ENCODE results near the gene ARHGAP8.

DNA sequence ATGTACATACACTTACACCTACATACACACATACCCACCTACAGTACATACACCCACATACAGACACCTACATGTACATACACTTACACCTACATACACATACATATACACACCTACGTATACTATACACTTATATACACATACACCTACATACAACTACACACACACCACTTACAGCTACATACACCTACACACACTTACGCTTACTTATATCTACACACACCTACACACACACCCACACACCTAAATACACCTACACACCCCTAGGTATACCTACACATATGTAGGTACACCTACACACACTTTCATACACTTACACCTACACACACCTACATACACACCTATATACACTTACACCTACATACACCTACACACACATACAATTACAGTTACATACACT, 61.0 kb downstream of the ARHGAP8 start:
- TF ChIP-seq FOXP2 (optimal IDR thresholded peaks at IDR 0.05; ENCODE audit: control extremely low read depth, extremely low read length, insufficient read depth) (no peak), EZH2 (IDR thresholded peaks at IDR 0.05) (no peak), POLR2AphosphoS5 (IDR thresholded peaks at IDR 0.05; ENCODE audit: borderline replicate concordance, low read depth, low read length) (no peak)

All from SK-N-MC (cell line).